GM21619 (cell line): ENCODE results near the gene CIAO3.
"Not testable (repeated sequence)": the region's sequence is repeated elsewhere in the genome, so short reads cannot be mapped to it uniquely, and the experiment has no call there.

ENCODE experiments used
- ATAC-seq: cut with Tn5 transposase; IDR thresholded peaks from one replicate; pipeline ENCODE4 v1.9.1; 2021; ENCODE audit not compliant: unreplicated experiment

CIAO3 gene

DNA sequence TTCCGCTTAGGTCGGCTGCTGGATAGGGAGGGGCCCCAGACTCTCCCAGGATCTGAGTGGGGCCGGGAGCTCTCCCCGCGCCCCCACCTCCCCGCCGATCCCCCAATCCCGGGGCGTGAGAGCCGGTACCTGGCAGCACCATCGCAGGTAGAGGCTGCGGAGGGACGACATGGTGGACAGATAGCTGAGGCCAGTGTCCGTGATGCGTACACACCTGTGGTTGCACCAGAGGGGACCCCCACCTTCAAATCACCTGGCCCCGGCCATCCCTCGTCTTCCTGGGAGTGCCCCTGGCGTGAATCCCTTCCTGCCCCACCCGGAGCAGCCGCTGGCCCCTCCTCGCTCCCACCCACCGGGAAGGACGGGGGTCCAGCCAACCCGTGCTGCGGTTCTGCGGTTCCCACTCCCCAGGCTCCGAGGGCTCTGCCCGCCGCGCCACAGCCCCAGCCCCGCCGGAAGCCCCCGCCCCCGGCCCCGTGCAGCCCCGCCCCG, 45.9 kb downstream of the CIAO3 start:
- ATAC-seq = no peak

- no peak for ATAC-seq
These were observed 46.5 kb downstream of the CIAO3 start for GRCh38 chr16:694187-694862.

DNA sequence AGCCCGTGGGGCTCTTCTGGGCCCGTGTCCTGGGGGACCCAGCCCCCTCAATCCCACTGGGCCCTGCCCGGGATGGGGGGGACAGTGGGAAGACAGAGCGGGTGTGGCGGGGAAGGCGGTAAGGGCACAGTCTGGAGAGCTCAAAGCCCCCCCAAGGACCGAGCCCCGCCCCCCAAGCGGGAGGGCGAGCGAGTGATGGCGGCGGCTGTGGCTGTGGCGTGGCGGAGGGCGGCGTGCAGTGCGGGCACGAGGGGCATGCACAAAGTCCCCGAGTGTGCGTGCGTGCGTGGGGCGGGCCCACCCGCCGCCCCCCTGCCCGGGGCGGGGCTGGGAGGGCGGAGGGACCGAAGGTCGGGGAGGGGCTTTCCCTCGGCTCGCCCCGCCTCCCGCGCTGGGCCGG, 47.0 kb downstream of the CIAO3 start:
- ATAC-seq = no peak

- ATAC-seq = no peak
These were observed 47.4 kb downstream of the CIAO3 start for GRCh38 chr16:693364-693763.

DNA sequence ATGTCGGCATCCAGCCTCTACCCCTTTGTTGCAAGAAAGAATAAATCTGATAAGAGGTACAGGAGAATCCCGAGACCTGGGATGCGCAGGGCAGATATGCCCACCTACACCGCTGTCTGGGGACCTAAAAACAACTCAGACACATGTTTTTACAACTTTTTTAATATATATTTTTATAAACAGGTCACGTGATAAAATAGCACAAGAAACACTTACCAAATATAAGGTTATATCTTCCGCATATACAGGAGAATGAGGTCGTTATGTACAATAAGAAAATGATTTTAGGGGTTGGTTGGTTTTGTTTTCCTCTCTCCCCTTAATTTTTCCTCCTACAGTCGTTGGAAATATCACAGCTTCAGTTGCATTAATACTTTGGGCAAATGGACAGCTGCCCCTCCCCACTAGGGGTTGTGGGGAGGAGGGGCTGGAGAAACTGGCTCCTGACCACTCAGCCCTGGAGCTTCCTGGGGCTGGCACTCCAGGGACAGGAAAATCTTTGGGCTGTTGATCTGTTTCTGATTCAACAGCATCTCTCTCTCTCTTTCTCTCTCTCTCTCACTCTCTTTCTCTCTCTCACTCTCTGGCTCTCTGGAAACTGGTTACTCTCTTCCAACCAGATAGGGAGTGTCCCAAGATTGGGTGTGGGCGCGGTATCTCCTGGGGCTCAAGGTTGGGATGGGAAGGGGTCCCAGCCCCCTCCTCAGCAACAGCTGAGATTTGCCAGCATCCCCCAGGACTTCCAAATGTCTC, 48.3 kb downstream of the CIAO3 start:
- no peak for ATAC-seq

GRCh38 chr16:691242-691641, 49.6 kb downstream of the CIAO3 start:
- ATAC-seq = not testable (repeated sequence)

DNA sequence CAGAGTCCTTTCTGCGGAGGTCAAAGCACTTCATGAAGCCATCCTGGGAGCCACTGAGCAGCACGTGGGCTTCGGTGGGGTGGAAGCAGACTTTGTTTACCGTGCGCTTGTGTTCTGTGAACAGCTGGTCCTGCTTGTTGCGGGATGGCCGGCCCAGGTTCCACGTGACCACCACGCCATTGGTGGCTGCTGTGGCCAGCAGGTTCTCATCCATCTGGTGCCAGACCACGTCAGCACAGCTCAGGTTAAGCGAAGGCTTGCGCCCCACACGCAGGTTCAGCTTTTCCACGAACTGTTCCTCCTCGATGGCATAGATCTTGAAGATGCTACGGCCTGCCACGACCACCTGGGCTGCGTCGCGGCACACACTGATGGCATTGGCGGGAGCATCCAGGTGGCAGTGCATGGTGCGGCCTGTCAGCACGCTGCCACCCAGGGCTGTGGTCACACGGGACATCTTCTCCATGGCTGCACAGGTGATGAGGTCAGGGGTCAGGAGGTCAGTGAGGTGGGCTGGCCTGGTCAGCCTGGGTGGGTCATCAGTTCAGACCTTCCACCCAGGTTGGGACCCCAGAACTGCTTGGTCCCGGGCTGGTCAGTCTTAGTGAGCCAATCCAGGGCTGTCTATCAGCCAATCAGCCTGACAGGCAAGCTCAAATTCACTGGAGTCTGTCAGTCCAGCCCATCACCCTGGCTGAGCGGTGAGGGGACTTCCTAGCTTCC, 51.5 kb downstream of the CIAO3 start:
- no peak for ATAC-seq

GRCh38 chr16:687499-687898, 53.3 kb downstream of the CIAO3 start:
- no peak for ATAC-seq

DNA sequence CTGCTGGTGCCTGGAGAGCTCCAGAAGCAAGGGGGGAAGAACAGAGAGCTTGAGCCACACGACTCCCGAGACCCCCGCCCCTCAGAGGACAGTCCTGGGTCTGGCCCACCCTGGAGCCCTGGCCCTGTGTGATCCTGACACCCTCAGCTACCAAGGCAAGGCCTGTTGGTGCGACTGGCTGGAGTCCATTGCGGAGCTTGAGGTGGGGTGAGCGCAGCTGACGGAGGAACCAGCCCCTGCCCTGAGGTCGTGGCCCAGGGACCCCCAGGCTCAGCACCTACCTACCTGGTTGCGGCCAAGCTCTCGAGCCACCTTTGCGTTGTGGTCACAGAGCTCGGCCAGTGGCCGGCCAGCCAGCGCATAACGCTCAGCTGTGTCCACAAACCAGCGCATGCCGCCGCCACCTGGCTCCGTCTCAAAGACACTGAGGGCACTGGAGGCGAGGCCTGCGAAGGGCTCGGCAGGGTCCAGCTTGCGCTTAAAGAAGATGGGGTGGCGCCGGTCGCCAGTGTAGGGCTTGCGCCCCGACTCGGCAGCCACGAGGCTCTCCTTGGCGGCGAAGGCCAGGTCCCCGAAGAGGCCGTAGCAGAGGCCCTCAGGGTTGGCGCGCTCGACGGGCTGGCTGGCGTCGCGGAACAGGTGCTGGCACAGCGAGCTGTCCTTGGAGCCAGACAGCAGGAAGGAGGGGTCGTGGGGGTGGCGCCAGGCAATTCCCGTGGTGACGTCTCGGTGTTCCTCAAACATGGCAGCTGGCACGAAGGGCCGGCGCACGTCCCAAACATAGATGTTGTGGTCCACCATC, 54.1 kb downstream of the CIAO3 start:
- no peak for ATAC-seq

DNA sequence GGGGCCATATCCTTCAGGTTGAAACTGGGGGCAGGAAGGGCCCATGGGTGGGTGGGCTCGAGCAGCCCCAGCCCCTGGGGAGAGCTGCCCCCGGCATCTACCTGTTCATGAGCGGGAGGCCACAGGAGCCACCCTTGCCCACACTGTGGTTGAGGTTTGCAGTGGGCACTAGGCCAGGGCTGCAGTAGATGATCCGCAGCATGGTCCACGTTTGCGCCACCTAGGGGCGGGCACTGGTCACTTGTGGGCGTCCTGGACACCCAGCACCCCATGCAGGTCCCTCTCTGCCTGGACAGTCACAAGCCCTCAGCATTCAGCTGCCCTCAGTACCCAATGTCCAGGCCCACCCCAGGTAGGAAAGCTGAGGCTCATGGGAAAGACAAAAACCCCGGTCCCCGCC, 54.8 kb downstream of the CIAO3 start:
- no peak for ATAC-seq

- no peak for ATAC-seq
These were observed 55.7 kb downstream of the CIAO3 start for GRCh38 chr16:684961-685696.

DNA sequence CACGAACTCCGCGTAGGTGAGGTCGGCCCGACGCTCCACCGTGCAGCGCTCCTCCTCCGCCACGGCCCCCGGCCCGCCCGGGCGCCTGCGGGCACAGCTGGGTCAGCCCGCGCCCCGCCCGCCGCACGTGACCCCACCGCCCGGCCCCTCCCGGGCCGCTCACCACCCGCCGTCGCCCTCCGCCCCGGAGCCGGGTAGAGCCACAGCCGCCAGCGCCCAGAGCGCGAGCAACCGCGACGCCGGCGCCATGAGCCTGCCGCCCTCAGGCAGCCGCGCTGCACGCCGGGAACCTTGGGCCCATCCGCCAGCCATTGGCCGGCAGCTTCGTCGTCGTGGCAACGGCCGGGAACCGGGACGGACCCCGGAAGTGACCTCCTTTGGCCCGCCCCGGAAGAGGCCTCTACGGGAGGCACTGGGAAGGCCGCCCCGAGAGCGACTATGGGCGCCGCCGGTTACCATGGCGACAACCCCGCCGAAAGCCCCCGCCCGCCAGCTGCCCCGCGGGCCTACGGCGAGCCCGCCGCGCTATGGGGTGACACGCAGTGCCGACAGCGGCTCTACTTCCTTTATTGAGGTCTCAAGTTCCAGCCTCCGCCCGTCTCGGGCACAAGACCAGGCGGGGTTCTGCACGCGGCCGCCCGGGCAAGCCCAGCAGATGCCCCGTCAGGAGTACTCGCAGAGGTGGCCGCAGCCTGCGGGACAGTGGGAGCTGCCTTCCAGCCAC, 56.6 kb downstream of the CIAO3 start, which contains the start of gene JMJD8:
Gene JMJD8, minus strand, starts transcription at position 264 of the 724 bp plus-strand sequence. Its CDS starts 15 bp downstream, at position 249.
- peak; percentile 55 for ATAC-seq

DNA sequence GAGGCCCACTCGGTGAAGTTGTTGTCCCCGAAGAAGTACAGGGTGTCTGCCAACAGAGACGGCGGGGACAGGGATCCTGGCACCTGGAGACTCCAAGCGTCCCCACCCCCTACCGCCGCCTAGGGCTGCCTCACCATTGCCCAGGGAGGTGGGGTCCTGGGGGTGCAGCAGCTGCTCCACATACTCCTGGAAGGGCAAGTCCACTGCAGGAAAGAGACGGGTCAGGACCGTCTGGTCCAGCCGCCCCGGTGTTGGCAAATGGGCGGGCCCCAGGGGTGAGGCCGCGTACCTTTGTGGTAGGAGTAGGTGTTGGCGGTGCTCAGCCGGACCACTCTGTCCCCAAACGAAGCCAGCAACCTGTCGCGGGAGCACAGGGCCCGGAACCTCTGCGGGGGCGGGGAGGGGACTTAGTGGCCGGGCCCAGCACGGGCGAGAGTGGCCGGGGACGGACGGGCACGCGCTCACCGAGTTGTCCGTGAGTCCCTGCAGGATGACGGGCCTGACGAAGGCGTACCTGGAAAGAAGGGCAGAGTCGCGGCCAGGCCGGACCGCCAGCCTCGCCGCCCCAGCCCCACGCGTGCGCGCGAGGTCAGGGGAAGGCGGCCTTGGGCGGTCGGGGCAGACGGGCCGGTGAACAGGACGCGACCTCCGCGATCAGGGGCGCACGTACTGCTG, 57.3 kb downstream of the CIAO3 start:
- no peak for ATAC-seq

DNA sequence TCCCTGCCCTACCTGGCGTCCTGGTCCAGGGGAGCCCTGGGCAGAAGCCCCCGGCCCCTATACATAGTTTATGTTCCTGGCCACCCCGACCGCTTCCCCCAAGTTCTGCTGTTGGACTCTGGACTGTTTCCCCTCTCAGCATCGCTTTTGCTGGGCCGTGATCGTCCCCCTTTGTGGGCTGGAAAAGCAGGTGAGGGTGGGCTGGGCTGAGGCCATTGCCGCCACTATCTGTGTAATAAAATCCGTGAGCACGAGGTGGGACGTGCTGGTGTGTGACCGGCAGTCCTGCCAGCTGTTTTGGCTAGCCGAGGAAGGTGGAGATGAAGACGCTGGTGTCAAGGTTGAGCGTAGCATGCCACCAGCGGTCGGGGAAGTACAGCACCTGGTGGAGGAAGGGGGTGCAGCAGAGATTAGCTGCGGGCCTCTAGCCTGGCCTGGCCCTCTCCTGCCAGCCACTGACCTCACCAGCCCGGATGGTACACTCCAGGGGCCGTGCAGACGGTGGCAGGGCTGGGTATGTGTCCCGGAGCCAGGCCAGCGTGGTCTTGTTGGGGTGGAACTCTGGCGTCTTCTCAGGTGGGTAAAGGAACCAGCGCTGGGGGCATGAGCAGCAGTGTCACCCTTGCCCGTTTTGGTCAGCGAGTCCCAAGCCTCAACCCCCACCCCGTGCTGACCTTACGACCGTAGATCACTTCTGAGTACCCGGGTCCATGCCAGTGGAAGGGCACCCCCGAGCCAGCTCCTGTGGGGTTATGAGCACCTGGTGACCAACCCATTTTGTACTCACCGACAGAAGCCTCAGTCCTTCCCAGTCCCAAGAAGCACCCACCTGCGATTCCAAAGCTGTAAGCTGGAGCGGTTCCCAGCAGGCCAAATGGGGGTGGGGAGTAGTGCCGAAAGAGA, 58.1 kb downstream of the CIAO3 start:
- ATAC-seq = no peak

GRCh38 chr16:681746-682427, 58.9 kb downstream of the CIAO3 start:
- no peak for ATAC-seq

GRCh38 chr16:680967-681745, 59.6 kb downstream of the CIAO3 start:
- no peak for ATAC-seq

GRCh38 chr16:680625-680945, 60.2 kb downstream of the CIAO3 start:
- ATAC-seq = no peak
